HK-2 (cell line): Measurements from ENCODE around the gene ATP11A.

Experiments
- DNase-seq: peaks from one replicate; pipeline ENCODE4 v3.0.0-alpha.2; 2018; ENCODE audit not compliant: unreplicated experiment

Gene ATP11A

GRCh38 chr13:112689303-112690245, at the start of gene ATP11A:
Gene ATP11A, plus strand, starts transcription at chr13:112690038. Its CDS starts 379 bp downstream, at chr13:112690417.
- DNase-seq: peak; percentile 83

GRCh38 chr13:112641456-112642089, 48.3 kb upstream of the ATP11A start:
- no peak for DNase-seq

GRCh38 chr13:112642090-112642460, 47.8 kb upstream of the ATP11A start:
- no peak for DNase-seq

GRCh38 chr13:112643759-112644459, 45.9 kb upstream of the ATP11A start:
- no peak for DNase-seq

GRCh38 chr13:112645327-112645914, 44.4 kb upstream of the ATP11A start:
- no peak for DNase-seq

GRCh38 chr13:112647256-112647655, 42.6 kb upstream of the ATP11A start:
- DNase-seq: no peak

- DNase-seq: no peak
Observed at GRCh38 chr13:112648101-112648500, 41.7 kb upstream of the ATP11A start.

GRCh38 chr13:112648966-112649690, 40.7 kb upstream of the ATP11A start:
- DNase-seq: no peak

- DNase-seq: no peak
Observed at GRCh38 chr13:112651311-112651710, 38.5 kb upstream of the ATP11A start.

GRCh38 chr13:112651750-112652511, 37.9 kb upstream of the ATP11A start:
- DNase-seq: no peak

GRCh38 chr13:112652512-112653070, 37.2 kb upstream of the ATP11A start:
- DNase-seq: peak; percentile 30

GRCh38 chr13:112653071-112653470, 36.8 kb upstream of the ATP11A start:
- DNase-seq: no peak

GRCh38 chr13:112655913-112656312, 33.9 kb upstream of the ATP11A start:
- DNase-seq: no peak

GRCh38 chr13:112657850-112658445, 31.9 kb upstream of the ATP11A start:
- peak; percentile 81 for DNase-seq

GRCh38 chr13:112658808-112659207, 31.0 kb upstream of the ATP11A start:
- DNase-seq: peak; percentile 44

GRCh38 chr13:112661291-112661690, 28.5 kb upstream of the ATP11A start:
- DNase-seq: no peak

GRCh38 chr13:112664501-112665203, 25.2 kb upstream of the ATP11A start:
- no peak for DNase-seq

GRCh38 chr13:112668924-112669323, 20.9 kb upstream of the ATP11A start:
- DNase-seq: no peak

- no peak for DNase-seq
Observed at GRCh38 chr13:112669881-112670499, 19.8 kb upstream of the ATP11A start.
